ENCODE measurements around the gene EML4. TPM values are rescaled to one million over a fixed set of nuclear protein-coding genes. Genes with fewer than 3 reads are reported as not detected.

Gene EML4
- total RNA-seq, 4 donors from 2014 or later = 14.5 to 23.2 (median 17.8) TPM

DNA sequence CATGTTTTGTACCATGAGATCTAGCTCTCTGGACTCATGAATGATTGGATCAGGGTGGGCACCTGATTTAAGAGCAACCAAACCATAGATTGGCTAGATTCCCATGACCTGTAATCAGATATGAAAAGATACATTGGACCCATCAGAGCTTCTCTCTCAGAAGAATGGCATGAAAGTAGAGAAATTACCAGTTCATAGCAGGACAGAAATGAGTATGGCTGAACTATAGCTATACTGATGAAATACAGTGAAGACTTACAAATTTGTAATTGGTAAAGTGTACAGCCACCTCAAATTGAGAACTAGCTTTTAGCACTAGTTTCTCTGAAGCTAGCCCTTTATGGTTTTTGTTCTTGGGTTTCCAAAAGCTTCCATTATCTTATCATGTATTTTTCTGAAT lies 19.0 kb upstream of the EML4 start:
- no peaks in the 10 kb centered on the region for H3K27me3 ChIP-seq
- intact Hi-C loops (cut with DNase I) = no loop called here
- no peak overlapping the region for H3K27ac ChIP-seq (replicated peaks in 1 of 4)
- H3K4me3 ChIP-seq = no peak overlapping the region
- H3K4me1 ChIP-seq = peaks cover 0 to 10% (median 9%) of the 10 kb centered on the region in 4 donors
- TF ChIP-seq POLR2A (IDR thresholded peaks at IDR 0.05; ENCODE audit: low read depth) (no peak), EP300 (IDR thresholded peaks at IDR 0.05) (no peak), POLR2AphosphoS5 (IDR thresholded peaks at IDR 0.05) (no peak)
- TF ChIP-seq, protein P1, sequence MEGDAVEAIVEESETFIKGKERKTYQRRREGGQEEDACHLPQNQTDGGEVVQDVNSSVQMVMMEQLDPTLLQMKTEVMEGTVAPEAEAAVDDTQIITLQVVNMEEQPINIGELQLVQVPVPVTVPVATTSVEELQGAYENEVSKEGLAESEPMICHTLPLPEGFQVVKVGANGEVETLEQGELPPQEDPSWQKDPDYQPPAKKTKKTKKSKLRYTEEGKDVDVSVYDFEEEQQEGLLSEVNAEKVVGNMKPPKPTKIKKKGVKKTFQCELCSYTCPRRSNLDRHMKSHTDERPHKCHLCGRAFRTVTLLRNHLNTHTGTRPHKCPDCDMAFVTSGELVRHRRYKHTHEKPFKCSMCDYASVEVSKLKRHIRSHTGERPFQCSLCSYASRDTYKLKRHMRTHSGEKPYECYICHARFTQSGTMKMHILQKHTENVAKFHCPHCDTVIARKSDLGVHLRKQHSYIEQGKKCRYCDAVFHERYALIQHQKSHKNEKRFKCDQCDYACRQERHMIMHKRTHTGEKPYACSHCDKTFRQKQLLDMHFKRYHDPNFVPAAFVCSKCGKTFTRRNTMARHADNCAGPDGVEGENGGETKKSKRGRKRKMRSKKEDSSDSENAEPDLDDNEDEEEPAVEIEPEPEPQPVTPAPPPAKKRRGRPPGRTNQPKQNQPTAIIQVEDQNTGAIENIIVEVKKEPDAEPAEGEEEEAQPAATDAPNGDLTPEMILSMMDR (IDR thresholded peaks at IDR 0.05) = no peak
- no peaks in the 10 kb centered on the region for H3K9me3 ChIP-seq
- H3K36me3 ChIP-seq = no peaks in the 10 kb centered on the region
- no peak for DNase-seq (ENCODE audit: extremely low spot score)

DNA sequence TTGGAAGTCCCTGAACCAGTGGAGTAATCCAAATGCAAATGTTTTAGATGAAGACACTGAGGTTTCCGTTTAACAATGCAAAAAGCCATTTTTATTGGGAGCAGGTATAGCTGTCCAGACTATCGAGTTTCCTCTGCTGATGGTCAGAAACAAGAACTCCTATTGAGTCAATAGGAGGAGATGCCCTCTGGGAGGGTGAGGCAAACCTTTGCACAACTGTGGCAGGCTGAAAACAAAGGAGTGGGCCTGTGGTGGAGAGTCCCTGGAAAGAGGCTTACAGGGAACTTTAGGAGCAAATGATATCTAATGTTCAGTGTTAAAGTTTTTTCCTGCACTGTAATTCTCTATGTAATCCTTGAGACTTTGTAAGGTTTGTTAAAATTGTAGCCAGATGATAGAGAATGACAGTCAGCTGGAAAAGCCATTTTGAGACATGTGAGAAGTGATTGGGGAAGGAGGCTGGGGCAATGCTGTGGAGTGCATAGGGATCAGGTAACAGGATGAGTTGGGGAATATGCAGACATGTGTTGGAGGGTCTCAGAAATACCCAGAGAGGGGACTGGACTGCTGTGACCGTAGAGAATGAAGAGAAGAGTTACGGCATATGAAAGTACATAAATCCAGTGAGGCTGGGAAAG lies 15.1 kb upstream of the EML4 start:
- intact Hi-C loops (cut with DNase I) = no loop called here
- no peaks in the 10 kb centered on the region for H3K4me1 ChIP-seq
- no peaks in the 10 kb centered on the region for H3K27me3 ChIP-seq
- DNase-seq (ENCODE audit: extremely low spot score) = no peak
- H3K27ac ChIP-seq (replicated peaks in 1 of 4) = no peak overlapping the region
- H3K9me3 ChIP-seq = no peaks in the 10 kb centered on the region
- TF ChIP-seq POLR2A (IDR thresholded peaks at IDR 0.05; ENCODE audit: low read depth) (no peak), EP300 (IDR thresholded peaks at IDR 0.05) (no peak), POLR2AphosphoS5 (IDR thresholded peaks at IDR 0.05) (no peak)
- TF ChIP-seq, protein P1 (IDR thresholded peaks at IDR 0.05) = no peak
- 82% methylated on average over 4 of the region's 4 CpGs for WGBS
- no peaks in the 10 kb centered on the region for H3K36me3 ChIP-seq
- no peak overlapping the region for H3K4me3 ChIP-seq

DNA sequence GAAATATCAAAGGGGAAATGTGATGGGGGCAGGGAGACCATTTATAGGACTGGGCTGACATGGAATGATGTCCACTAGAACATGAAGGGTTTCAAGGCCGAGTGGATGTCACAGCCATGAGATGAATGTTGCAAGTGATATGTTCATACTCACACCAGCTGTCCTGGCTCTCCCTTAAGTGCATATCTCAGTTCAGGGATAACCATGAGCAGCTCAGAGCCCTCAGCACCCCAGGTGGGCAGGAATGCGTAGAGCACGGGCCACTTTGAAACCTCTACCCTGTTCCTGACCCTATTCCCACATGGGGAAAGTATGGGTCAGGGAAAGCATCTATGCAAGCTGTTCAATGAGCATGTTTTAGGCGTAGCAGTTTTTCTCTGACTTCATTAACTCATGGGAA lies 12.4 kb upstream of the EML4 start:
- Histone ChIP-seq H3K27ac (replicated peaks in 1 of 4) (no peak overlapping the region), H3K36me3 (no peaks in the 10 kb centered on the region), H3K9me3 (no peaks in the 10 kb centered on the region), H3K4me1 (no peaks in the 10 kb centered on the region), H3K4me3 (no peak overlapping the region), H3K27me3 (no peaks in the 10 kb centered on the region)
- no peak for DNase-seq (ENCODE audit: extremely low spot score)
- TF ChIP-seq, protein P1 (IDR thresholded peaks at IDR 0.05) = no peak
- TF ChIP-seq POLR2A (IDR thresholded peaks at IDR 0.05; ENCODE audit: low read depth) (no peak), POLR2AphosphoS5 (IDR thresholded peaks at IDR 0.05) (no peak), EP300 (IDR thresholded peaks at IDR 0.05) (no peak)
- intact Hi-C loops (cut with DNase I) = no loop called here
- WGBS = 85% methylated on average over 4 of the region's 4 CpGs

DNA sequence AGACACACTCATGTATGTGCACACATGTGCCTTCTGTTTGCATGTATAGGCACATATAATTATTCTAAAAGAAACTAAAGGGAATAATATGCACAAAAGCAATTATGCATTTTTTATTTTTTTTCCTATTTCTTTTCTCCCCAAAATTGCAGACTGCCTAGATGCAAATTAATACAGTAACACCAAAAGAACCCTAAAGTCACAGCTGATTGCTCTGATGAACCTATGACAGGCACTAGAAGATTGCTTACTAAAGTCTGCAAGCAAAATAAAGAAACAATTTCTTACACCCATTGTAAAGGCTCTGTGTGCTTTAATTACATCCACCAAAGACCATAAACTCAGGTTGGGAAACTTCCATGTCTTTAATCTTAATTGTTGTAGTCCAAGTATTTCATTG lies 7.7 kb upstream of the EML4 start:
- no peaks in the 10 kb centered on the region for H3K4me1 ChIP-seq
- intact Hi-C loops (cut with DNase I) = no loop called here
- H3K9me3 ChIP-seq = no peaks in the 10 kb centered on the region
- H3K27ac ChIP-seq (replicated peaks in 1 of 4) = no peak overlapping the region
- TF ChIP-seq, protein P1 (IDR thresholded peaks at IDR 0.05) = no peak
- no peak for TF ChIP-seq POLR2AphosphoS5 (IDR thresholded peaks at IDR 0.05)
- TF ChIP-seq POLR2A (IDR thresholded peaks at IDR 0.05; ENCODE audit: low read depth) = no peak
- no peak for TF ChIP-seq EP300 (IDR thresholded peaks at IDR 0.05)
- DNase-seq (ENCODE audit: extremely low spot score) = no peak
- H3K4me3 ChIP-seq = no peak overlapping the region
- H3K36me3 ChIP-seq = no peaks in the 10 kb centered on the region
- no peaks in the 10 kb centered on the region for H3K27me3 ChIP-seq
